GM12892 (cell line): ENCODE data around the gene SERF1A.
"Not testable (repeated sequence)": the region's sequence is repeated elsewhere in the genome, so short reads cannot be mapped to it uniquely, and the experiment has no call there.

Experiments
- POLR2A ChIP-seq: IDR thresholded peaks from 2 replicates; pipeline ENCODE4 v1.6.1; 2011; ENCODE audit warnings: low read depth, low read length, control low read depth
- POLR2AphosphoS5 ChIP-seq: IDR thresholded peaks from 2 replicates; pipeline ENCODE4 v1.6.1; 2011; ENCODE audit warnings: low read depth, low read length, control low read depth
- TAF1 ChIP-seq: IDR thresholded peaks from 2 replicates; pipeline ENCODE4 v1.6.1; 2011; ENCODE audit warnings: low read depth, mild to moderate bottlenecking, control low read depth, low read length, borderline replicate concordance

- TF ChIP-seq TAF1, POLR2AphosphoS5, POLR2A: not testable (repeated sequence)
These were observed 16.4 kb downstream of the SERF1A start for GRCh38 chr5:70916829-70917228.
